Measurements from ENCODE around the gene ENTHD1.

The ENTHD1 gene, protein sequence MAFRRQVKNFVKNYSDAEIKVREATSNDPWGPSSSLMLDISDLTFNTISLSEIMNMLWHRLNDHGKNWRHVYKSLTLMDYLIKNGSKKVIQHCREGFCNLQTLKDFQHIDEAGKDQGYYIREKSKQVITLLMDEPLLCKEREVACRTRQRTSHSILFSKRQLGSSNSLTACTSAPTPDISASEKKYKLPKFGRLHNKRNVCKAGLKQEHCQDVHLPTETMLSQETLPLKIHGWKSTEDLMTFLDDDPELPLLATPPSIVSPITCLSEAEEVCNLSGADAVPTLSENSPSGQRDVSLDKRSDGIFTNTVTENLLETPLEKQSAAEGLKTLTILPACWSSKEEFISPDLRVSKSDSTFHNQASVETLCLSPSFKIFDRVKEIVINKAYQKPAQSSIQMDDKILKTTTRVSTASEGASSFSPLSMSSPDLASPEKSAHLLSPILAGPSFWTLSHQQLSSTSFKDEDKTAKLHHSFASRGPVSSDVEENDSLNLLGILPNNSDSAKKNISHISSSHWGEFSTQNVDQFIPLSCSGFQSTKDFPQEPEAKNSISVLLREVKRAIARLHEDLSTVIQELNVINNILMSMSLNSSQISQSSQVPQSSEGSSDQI

DNA sequence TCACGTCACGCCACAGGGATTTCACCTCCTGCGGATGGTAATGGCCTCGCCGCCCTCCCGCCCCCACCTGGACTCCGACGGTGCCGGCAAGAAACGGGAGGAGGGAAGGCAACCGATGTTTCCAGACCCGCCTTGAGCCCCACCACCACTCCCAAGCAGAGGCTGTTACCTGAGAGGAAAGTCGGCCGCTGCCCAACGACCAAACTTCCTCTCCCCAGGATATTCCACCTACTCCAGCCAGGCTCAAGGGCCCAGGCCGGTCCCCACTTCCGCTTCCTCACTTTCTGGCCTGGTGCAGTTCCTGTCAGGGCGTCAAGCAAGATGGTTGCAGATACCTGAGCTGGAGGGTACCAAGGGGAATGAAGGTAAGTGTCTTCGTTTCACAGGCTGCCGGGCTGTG, at the start of gene ENTHD1:
Gene ENTHD1, minus strand, starts transcription at position 235 of the 400 bp plus-strand sequence. CDS start 6,012 bp downstream, outside the sequence.
- no peak for DNase-seq

DNA sequence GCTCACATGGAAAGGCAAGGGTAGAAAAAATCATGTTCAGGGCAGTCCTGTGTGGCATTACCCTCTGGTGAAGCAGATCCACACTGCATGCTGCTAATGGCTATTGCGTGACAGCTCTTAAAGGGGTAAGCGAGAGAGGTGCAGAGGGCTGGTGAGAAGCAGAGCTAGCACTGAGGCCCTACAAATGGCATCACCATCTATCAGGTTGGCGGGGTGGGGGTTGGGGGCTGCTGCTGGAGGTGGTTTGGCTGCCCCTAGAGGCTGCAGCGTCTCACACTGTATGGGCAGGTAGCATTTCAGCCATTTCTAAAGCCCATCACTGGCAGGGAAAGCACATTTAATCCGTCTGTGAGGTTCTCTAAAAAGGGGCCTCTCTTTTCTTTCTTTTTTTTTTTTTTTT, 49.8 kb upstream of the ENTHD1 start:
- no peak for DNase-seq

DNA sequence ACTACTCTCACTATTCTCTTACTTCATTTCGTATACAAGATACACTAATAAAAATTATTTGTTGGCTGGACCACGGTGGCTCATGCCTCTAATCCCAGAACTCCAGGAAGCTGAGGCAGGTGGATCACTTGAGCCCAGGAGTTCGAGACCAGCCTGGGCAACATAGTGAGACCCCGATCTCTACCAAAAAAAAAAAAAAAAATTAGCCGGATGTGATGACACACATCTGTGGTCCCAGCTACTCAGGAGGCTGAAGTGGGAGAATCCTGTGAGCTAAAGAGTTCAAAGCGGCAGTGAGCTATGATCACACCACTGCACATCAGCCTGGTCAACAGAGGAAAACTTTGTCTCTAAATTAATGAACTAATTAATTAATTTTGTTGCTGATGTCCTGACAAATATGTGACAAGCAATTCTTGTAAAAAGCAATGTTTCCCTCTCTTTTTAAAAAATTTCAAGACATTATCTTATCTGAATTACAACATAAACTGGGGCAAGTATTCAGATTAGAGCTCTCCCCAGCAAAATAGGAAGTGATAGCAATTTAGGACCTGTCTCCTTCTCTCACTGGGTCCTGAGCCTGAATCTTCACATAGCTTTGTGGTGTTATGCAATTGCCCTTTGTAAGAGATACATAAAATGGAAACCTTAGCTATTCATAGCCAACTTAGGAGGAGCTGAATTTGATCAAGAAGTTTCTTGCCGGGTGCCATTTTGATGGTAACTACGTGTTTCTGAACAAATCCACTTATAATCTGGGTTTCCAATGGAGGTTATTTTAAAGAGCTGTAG, 49.1 kb upstream of the ENTHD1 start:
- no peak for DNase-seq

DNA sequence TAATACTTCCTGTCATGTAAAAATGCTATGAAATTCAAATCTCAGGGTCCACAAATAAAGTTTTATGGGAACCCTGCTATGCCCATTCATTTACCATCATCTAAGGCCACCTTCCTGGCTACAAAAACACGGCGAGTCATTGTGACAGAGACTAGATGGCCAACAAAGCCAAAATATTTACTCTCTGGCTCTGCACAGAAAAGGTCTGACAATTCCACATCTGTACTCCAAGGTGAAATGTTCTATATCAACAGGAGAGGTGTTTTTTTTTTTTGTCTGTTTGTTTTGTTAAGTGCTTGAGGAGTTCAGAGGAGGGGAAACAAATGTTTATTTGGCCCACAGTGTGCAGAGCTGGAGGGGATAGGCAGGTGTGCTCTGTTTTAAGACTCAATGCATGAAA, 48.0 kb upstream of the ENTHD1 start:
- no peak for DNase-seq

DNA sequence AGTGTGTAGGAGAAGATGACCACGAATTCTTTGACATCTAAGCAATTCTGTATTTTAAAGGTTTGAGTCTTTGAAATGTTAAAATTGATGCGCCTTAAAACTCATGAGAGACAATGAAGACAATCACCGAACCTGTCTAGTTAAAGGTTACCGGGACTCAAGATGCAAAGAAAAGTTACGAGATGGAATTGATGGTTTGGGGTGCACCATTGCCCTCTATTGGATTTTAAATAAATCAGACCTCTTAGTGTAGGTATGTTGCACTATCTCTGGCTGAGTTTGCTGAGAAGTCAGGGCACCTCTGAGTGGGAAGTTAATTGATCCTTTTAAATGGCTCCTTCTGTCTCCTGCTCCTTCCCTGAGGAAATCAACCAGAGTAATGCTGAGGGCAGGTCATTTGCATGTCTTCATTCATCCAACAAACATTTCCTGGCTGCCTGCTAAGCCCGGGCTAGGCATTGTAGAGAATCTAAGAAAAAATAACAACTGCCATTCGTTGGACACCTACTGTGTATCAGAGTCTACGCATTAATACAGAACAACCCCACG, 47.3 kb upstream of the ENTHD1 start:
- no peak for DNase-seq

DNA sequence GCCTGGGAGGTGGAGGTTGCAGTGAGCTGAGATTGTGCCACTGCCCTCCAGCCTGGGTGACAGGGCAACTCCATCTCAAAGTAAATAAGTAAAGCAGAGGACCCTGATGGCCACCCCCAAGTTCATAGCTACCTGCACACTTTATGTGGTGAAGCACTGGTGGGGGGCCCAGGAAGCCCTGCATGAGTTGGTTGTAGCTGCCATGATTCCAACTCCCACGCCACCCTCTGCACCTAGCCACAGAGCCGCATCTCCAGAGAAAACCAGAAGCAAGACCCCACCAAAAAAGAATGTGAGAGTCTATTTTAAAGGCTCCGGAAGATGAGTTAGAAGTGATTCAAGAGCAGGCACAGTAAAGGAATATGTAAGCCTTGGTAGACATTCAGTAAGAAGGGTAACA, 46.3 kb upstream of the ENTHD1 start:
- DNase-seq: no peak

DNA sequence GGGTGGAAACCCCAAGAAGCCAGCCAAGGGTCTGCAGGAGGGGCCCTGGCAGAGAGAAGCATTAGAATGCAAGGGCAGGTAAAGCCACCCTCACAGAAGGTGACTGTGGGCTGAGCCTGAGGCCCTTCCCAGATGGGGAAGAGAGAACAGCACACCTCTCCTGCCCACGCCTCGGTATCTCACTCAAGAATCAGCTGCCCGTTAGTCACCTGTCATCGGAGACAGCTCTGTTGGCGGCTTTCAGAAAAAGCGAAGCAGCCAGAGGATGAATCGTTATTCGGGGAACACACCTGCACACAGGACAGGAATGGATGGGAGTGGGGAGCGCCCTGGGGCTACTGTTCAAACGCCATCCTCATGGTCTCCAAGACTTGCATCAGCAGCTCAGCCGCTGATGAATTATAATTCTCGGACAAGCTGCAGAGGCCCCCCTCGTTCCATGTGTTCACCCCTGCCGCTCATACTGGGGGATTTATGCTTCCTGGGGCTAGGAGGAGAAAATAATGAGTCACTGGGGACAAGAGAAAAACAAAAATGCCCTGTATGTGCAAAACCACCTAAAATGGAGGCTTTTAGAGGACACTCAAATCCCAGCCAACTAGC, 45.0 kb upstream of the ENTHD1 start:
- DNase-seq: no peak

DNA sequence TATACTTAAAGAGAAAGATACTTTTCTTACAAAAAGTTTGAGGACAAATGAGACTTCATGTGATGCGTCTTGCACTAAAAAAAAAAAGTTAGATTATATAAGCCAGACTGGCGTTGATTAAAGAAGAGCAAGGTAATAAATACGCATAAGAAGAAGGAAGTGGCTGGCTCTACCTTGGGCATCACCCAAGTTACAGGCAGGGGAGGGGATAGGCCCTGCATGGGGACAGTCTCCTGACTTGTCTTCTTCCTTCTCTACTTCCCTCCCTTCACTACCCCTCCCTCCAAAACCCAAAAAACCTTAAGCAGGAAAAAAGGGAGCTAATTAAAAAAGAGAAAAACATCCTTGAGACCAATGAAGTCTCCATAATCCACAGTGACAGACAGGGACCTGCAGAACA, 44.3 kb upstream of the ENTHD1 start:
- DNase-seq: no peak

DNA sequence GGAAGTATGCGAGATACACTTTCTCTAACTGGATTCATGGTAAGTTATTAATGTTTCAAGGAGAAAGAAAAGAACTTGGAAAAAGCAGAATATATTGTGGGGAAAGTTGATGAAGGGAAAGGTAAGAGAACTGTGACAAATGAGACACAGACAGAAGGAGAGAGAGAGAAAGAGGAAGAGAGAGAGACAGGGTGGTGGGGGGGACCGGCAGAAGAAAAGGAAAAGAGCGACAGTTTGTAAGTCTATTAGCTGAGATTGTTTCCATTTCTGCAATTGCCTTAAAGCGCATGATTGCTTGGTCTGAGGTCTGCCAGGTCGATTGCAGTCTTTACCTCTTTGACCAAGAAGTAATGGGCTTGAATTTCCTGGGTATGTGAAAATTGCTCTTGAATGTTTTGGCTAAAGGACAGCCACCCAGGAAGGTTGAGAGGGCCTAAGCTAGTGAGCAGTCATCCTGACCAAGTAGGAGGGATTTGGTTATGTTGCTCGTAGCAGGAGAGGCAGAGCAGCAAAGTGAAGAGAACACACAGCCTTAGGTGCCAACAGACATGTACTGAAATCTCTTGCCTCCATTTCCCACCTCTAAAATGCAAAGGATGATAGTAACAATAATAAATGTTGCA, 43.1 kb upstream of the ENTHD1 start:
- DNase-seq: no peak

DNA sequence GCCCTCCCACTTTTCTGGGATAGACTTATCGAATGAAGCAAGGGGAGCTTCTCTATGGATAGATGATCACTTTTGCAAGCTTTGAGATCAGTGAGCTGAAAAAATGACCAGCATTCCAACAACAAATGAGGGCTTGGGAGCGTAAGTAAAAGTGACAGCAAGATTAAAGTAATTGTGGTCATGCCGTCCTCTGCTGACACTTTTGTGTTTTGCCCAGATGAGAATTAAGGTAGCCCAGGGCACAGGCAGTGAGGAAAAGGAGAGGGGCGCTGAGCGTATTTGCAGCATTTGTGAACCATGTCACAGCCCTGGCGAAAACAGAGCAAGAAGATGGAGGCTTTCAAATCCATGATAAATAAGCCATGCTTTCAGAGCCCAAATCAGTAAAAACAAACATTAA, 42.1 kb upstream of the ENTHD1 start:
- no peak for DNase-seq

DNA sequence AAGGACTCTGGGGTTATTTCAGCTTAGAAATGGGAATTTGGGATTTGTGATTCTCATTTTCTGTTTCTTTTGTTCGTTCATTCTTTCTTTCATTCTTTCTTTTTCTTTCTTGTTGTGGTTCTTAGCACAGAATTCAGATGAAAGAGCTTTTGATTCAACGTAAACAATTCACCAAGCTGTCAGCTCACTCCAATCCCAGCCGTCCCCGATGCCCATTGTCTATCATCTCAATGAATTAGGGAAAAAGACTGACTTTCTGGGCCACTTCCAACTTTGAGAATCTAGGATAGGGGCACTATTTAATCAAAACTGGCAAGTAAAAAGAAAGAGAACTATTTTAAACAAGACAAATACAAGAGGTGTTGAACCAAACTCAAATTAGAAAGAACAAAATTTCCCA, 41.6 kb upstream of the ENTHD1 start:
- DNase-seq: no peak

DNA sequence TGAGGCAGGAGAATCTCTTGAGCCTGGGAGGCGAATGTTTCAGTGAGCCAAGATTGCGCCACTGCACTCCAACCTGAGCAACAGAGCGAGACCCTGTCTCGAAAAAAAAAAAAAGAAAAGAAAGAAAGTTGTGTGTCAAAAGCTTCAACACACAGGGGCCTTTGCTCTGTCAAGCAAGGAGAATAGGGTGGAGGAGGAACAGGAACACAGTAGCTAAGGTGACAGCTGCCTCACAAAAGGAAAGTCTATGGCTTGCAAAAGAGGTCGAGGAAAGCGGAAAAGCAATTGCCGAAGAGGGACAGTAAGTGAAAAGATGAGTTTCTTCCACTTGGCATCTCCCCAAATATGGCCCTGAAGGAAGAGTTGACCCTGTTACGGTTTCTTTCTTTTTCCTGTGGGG, 40.2 kb upstream of the ENTHD1 start:
- DNase-seq: no peak

DNA sequence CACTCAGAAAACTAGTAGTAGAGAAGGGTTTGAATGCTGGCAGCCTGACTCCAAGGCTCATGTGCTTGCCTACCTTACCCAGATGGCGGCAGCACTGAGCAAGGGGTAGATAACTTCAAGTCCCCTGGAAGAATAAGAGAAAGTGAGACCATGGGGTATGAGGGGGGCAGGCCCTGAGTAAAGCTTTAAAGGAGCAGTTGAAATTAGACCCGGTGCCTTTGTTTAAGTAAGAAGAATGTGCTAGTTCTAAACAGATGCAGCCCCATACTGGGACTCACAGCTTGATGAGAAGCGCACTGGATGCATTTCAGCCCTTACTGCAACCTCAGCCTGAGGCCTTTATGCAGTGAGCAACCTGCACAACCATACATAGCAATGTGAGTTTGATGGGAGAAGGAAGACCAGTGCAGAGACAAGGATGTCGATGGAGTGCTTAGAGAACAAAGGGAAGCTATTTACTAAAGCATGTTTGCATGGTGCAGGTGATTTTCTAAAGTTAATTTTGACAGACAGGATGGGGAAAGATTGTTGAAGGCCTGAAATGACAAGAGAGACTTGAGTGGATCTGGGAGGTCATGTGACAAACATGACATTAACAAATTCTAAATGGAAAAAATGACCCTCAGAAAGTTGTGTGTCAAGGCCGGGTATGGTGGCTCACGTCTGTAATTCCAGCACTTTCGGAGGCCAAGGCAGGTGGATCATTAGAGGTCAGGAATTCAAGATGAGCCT, 39.5 kb upstream of the ENTHD1 start:
- no peak for DNase-seq

DNA sequence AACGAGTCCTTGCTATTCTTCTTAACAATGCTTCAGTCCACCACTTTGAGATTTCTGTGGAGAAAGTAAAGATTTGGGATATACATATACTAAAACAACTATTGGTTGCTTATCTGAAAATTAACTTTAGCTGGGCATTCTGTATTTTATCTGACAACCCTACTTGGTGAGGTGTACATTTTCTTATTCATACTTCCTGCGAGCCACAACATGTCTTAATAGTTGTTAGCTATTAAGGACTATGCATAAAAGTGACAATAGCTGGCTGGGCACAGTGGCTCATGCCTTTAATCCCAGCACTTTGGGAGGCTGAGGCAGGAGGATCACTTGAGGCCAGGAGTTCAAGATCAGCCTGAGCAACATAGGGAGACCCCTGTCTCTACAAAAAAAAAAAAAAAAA, 38.6 kb upstream of the ENTHD1 start:
- DNase-seq: no peak

DNA sequence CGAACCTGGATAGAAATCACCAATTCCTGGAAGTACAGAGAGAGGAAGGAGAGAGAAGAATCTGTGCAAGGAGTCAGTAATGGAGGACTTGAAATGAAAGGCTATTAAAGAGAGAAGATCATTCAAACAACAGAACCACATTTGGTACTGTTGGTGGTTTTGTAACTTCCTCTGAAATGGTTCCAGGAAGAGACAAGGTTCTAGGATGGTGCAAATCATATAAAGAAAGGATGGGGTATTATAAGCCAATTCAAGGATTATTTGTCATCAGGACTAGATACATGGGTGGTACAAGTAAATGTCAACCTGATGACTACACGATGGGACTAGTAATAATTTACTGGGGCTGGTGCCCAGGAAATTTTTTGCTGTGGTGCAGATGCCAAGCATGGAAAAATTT, 37.7 kb upstream of the ENTHD1 start:
- DNase-seq: no peak

DNA sequence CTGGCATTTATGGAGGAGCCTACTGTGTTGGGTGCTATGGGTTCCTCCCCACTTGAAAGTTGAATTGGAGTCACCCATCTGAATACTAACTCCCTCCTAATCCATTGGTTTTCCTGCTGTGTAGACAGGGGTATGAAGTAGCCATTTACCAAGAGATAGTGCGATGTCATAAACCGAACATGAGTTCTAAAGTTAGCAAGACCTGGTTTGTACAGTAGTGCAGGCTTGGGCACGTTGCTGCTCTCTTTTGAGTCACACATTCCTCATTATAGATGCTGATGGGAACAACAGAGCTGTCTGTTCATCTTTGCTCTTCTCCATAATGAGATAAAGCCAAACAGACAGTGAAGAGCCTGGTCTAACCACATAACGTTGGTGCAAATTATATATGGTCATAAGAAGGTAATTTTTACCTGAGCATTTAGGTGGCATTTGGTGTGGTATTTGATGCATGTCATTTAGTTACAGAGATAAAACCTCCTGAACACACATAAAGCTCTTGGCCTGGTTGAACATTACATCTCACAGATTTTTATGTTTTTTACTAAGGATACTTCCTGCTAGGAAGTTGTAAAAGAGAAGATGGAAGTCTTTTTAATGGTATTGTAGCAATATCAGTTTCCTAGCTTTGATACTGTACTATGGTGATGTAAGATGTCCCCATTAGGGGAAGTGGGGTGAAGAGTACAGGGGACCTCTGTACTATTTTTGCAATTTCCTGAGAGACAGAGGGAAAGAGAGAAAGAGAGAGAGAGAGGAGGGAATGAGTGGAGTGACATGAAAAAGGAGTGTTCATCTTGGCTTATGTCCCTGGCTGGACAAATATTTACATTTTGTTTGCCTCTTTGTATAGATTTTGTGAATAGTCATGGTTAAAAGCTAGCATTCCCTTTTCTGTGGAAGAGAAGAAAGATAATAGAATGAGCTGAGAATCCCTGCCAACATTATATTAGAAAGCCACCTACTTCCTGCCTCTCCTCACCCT, 35.3 kb upstream of the ENTHD1 start:
- no peak for DNase-seq

DNA sequence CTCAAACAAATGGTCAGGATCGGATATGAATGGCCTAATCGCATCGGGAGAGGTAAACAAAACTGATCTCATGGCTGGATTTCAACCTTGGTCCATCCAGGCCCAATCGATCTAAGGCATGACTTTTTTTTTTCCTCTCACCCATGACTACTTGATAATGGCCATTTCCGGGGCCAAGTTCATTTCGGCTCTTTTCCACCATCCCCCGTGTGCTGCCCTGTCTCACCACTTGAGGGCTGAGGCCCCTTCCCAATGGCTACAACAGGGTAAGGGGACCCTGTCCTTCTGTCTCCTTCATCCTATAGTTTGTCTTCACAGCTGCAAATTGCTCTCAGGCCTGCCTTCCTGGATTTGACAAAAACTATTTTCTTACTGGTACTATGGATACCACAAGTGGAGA, 34.0 kb upstream of the ENTHD1 start:
- no peak for DNase-seq

DNA sequence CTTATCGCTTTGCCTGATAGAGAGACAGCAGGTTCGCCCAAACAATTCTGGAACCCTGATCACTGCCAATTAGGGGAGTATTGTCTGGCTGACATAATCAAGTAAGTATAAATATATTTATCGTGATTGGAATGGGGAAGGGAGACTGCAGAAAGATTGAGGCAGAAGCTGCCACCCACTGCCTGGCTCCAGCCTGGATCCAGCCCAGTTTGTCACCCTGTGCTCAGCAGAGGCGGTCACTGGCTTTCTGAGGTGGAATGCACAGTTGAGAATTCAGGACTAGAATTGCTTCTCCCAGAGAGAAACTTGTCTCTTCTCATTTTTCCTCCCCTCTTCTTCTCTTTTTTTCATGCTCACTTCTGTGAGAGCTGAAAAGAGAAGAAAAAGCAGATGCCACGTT, 33.2 kb upstream of the ENTHD1 start:
- DNase-seq: no peak

DNA sequence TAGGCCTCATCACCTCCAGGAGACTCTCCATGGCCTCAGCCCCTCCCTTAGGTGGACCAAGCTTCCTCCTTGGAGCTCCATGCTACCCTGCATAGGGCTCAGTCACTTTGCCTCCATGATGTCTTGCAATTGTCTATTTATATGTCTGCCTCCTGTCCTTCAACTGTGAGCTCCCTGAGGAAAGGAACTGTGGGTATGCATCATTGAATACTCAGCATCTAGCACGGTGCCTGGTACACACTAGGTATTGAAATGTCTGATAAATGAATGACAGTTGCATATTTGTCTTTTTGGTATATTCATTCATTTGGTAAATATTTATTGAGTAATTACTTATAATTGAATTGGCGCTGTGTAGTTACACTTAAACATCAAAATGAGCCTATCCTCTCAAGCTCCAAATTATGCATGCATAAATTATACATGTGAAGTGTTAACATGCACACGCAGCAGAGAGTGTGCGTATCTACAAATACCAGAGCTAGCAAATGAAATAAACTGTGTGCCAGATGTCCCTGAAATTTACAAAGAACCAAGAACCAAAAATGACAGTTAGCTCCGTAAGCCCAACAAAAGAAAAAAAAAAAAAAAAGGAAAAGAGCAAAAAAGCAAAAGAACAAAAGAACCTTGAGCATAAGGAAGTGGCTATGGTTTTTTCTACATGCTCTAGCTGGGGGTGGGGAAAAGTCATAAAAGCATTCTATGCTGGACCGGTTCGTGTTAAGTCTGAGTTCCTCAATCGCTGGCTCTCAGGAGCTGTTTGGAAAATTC, 32.5 kb upstream of the ENTHD1 start:
- DNase-seq: no peak

DNA sequence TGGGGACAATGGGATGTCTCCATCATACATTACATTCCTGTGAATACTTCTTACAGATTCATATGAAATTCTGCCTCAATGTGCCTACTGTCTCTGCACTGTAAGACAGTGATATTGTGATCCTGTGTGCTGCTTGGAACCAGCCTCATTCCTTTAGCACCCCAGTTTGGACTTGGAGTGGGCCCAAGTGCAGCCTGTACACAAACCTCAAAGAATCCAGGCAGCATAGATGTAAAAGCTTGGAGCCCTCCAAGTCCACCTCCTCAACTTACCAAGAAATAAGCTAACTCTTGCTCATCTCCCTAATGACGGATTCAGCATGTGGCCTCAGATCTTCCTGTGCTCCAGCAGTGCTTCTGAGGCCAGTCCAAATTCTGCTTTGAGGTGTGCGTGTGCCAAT, 31.7 kb upstream of the ENTHD1 start:
- no peak for DNase-seq
